ENCODE measurements around the gene NUDT7.

NUDT7 gene

GRCh38 chr16:77781091-77781490, 58.8 kb downstream of the NUDT7 start:
- no peak for DNase-seq (ENCODE audit: low read depth)

- no peak for DNase-seq (ENCODE audit: low read depth)
These were observed 60.4 kb downstream of the NUDT7 start for GRCh38 chr16:77782694-77783093.

GRCh38 chr16:77784441-77785372, 62.4 kb downstream of the NUDT7 start:
- no peak for DNase-seq (ENCODE audit: low read depth)

GRCh38 chr16:77785373-77785764, 63.1 kb downstream of the NUDT7 start:
- no peak for DNase-seq (ENCODE audit: low read depth)

GRCh38 chr16:77786186-77786847, 64.0 kb downstream of the NUDT7 start:
- no peak for DNase-seq (ENCODE audit: low read depth)

GRCh38 chr16:77787452-77787851, 65.1 kb downstream of the NUDT7 start:
- DNase-seq (ENCODE audit: low read depth) = no peak

- no peak for DNase-seq (ENCODE audit: low read depth)
These were observed 66.1 kb downstream of the NUDT7 start, which contains the start of gene VAT1L for GRCh38 chr16:77788181-77789084. TSS of gene VAT1L (plus strand) at chr16:77788564. CDS start at chr16:77788683, 119 bp downstream.

- DNase-seq (ENCODE audit: low read depth) = no peak
These were observed 67.0 kb downstream of the NUDT7 start for GRCh38 chr16:77789085-77790008.

GRCh38 chr16:77790009-77790372, 67.7 kb downstream of the NUDT7 start:
- no peak for DNase-seq (ENCODE audit: low read depth)

GRCh38 chr16:77790912-77791311, 68.6 kb downstream of the NUDT7 start:
- DNase-seq (ENCODE audit: low read depth) = no peak
